NT2/D1 (cell line): Measurements from ENCODE around the gene TSC22D1.

Source experiments
- YY1 ChIP-seq: IDR thresholded peaks from 2 replicates; pipeline ENCODE4 v1.6.1; 2011; ENCODE audit not compliant: insufficient read length, insufficient read depth
- ZNF274 ChIP-seq: IDR thresholded peaks from 2 replicates; pipeline ENCODE4 v1.6.1; 2011; ENCODE audit warnings: mild to moderate bottlenecking, low read depth, low read length

DNA sequence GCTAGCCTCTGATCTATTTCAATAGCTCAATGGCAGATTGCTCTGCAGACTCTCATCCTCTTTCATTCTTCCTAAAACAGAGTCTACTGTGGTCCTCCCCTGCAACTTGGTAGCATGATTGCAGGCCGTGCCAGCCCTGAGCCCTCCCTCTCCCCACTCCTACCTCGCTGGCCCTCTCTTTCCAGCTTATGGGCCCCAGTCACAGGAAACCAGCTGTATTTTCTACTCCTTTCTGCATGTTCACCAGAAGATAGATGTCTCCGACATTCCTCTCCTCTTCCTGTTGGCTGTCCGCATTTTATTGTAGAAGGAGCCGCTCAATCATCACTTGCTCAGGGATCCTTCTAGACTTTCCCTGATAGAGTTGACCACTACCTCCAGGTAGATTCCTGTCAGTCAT is 152.3 kb downstream of the TSC22D1 start:
- TF ChIP-seq ZNF274 (no peak), YY1 (no peak)
